Lung (tissue), 12 donors: ENCODE measurements around the gene MDFI. TPM values are rescaled to one million over a fixed set of nuclear protein-coding genes. Genes with fewer than 3 reads are reported as not detected.
A peak's percentile ranks its signal among the peaks of the same experiment; 100 is the strongest.

Experiments
- ATAC-seq: fragments of 200-7000 bp; cut with Tn5 transposase; one replicate; pipeline ENCODE4 v1.9.1; 2020; ENCODE audit warnings: moderate number of reproducible peaks; ENCODE audit not compliant: insufficient read depth, low FRiP score
- DNase-seq, 3 donors: peaks; one replicate each; pipeline ENCODE4 v3.0.0-alpha.2; 2013 to 2017
- H3K27ac ChIP-seq, 2 donors: one replicate each; pipeline ENCODE4 v1.5.1; 2013; ENCODE audit warnings: mild to moderate bottlenecking in 2 of 2, moderate library complexity in 2 of 2, control low read depth in 1 of 2, inconsistent platforms in 1 of 2, low read depth in 1 of 2, low read length in 1 of 2
- H3K27me3 ChIP-seq, 3 donors: one replicate each; pipeline ENCODE4 v1.5.1; 2013; ENCODE audit warnings: low read length in 2 of 3; ENCODE audit not compliant: control insufficient read depth in 3 of 3, insufficient read depth in 3 of 3
- H3K36me3 ChIP-seq, 4 donors: one replicate each; pipeline ENCODE4 v1.5.1; 2013; ENCODE audit warnings: low read length in 4 of 4, mild to moderate bottlenecking in 1 of 4, moderate library complexity in 1 of 4; ENCODE audit not compliant: control insufficient read depth in 4 of 4, insufficient read depth in 4 of 4
- H3K4me1 ChIP-seq, 5 donors: one replicate each; pipeline ENCODE4 v1.5.1; 2013; ENCODE audit warnings: low read length in 5 of 5, mild to moderate bottlenecking in 2 of 5, moderate library complexity in 1 of 5; ENCODE audit not compliant: control insufficient read depth in 5 of 5, insufficient read depth in 5 of 5
- H3K4me3 ChIP-seq: one replicate; pipeline ENCODE4 v1.5.1; 2013; ENCODE audit warnings: mild to moderate bottlenecking, control low read depth, moderate library complexity
- H3K9ac ChIP-seq, 2 donors: one replicate each; pipeline ENCODE4 v1.5.1; 2013; ENCODE audit warnings: low read length in 2 of 2, control low read depth in 1 of 2; ENCODE audit not compliant: insufficient read depth in 1 of 2
- H3K9me3 ChIP-seq, 4 donors: one replicate each; pipeline ENCODE4 v1.5.1; 2013; ENCODE audit warnings: low read length in 3 of 4, mild to moderate bottlenecking in 1 of 4, moderate library complexity in 1 of 4; ENCODE audit not compliant: control insufficient read depth in 4 of 4, insufficient read depth in 3 of 4
- WGBS, 2 donors: extraction: QIAGEN DNeasy Blood & Tissue Kit; methylation state at CpG; one replicate each; pipeline ENCODE4 v1.1.7; 2013; 5-methylcytosine and 5-hydroxymethylcytosine counted together
- polyA plus RNA-seq, 2 donors: library from polyadenylated mRNA; stranded (reverse); fragments of 200-250 nt; gene quantifications; one replicate each; pipeline ENCODE4 v1.2.1, GENCODE V29; 2013
- total RNA-seq, 2 donors: library from RNA; depleted of rRNA in 1 of 2; stranded (reverse); fragments of >200 nt in 1 of 2; gene quantifications; one replicate each; pipeline ENCODE4 v1.2.1, GENCODE V29; 2014 to 2021
- TF ChIP-seq, protein P1 (sequence below): IDR thresholded peaks from 2 replicates; pipeline ENCODE4 v1.5.1; 2012; ENCODE audit warnings: mild to moderate bottlenecking; ENCODE audit errors: control extremely low read depth, extremely low read depth
- donor health status: control.
- donor health status: control.
- donor health status: Bipolar disorder and iron deficiency.
- donor health status: healthy.
- donor health status: DM: yes; HTN: yes; CAD: no.

The MDFI gene
- total and polyA plus RNA-seq, 4 donors, result 16.4 to 36.4 (median 21.9) TPM

DNA sequence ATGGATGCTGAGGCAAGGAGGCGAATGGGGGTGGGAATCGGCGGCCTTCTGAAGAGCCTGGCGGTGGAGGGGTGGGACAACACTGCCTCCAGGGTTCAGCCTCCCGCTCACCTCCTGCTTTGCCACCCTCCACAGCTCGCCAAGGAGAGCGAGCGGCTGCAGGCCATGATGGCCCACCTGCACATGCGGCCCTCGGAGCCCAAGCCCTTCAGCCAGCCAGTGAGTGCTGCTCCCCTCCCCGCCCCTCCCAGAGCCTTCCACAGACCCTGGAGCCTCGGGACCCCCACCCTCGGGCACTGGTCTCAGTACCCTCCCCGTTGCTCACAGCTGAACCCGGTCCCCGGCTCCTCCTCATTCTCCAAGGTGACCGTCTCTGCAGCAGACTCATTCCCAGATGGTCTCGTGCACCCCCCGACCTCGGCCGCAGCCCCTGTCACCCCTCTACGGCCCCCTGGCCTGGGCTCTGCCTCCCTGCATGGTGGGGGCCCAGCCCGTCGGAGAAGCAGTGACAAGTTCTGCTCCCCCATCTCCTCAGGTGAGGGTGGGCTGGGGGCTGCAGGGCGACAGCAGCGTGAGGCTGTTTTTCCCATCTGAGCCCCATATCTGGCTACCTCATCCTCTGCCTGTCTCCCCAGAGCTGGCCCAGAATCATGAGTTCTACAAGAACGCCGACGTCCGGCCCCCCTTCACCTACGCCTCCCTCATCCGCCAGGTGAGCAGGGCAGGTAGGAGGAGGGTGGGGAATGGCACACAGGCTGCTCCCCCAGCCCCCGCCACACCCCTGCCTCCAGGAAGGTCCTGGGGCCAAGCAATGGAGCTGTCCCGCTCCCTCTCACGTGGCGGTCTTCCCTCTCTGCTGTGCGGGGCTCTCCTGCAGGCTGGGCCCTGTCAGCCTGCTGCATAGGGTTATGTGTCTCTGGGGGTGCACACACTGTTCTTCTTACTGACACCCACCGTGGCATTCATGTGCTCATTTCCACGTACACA lies 48.3 kb upstream of the MDFI start:
- WGBS, 2 donors, result 92 to 97% methylated on average over 38 to 39 of the region's 39 CpGs
- H3K9me3 ChIP-seq, result no peaks in the 10 kb centered on the region
- H3K4me1 ChIP-seq, result peaks cover 0 to 14% (median 0%) of the 10 kb centered on the region in 5 donors
- H3K27me3 ChIP-seq, result no peaks in the 10 kb centered on the region
- no peak overlapping the region for H3K27ac ChIP-seq
- no peak for ATAC-seq
- peaks cover 0 to 51% (median 10%) of the 10 kb centered on the region in 4 donors for H3K36me3 ChIP-seq
- TF ChIP-seq, protein P1, sequence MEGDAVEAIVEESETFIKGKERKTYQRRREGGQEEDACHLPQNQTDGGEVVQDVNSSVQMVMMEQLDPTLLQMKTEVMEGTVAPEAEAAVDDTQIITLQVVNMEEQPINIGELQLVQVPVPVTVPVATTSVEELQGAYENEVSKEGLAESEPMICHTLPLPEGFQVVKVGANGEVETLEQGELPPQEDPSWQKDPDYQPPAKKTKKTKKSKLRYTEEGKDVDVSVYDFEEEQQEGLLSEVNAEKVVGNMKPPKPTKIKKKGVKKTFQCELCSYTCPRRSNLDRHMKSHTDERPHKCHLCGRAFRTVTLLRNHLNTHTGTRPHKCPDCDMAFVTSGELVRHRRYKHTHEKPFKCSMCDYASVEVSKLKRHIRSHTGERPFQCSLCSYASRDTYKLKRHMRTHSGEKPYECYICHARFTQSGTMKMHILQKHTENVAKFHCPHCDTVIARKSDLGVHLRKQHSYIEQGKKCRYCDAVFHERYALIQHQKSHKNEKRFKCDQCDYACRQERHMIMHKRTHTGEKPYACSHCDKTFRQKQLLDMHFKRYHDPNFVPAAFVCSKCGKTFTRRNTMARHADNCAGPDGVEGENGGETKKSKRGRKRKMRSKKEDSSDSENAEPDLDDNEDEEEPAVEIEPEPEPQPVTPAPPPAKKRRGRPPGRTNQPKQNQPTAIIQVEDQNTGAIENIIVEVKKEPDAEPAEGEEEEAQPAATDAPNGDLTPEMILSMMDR, result no peak
- DNase-seq, result no peak
- H3K4me3 ChIP-seq, result no peak overlapping the region
- H3K9ac ChIP-seq, result no peak overlapping the region

DNA sequence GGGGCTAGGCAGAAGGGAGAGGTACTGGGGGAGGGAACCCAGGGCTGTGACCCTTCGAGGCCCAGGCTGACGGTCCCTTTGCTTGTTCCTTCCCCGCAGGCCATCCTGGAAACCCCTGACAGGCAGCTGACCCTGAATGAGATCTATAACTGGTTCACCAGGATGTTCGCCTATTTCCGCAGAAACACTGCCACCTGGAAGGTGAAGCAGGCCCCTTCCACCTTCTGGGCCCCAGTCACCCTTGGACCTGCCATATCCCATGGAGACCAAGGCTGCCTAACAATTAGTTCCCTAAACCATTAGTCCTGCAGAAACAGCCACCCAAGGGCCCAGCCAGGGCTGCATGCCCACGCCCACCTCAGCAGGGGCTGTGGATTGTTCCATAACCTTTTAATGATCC lies 47.1 kb upstream of the MDFI start:
- WGBS, 2 donors, result 96 to 99% methylated on average over 6 of the region's 6 CpGs
- Histone ChIP-seq H3K9me3 (no peaks in the 10 kb centered on the region), H3K9ac (no peak overlapping the region), H3K36me3 (peaks cover 0 to 47% (median 10%) of the 10 kb centered on the region in 4 donors), H3K27me3 (no peaks in the 10 kb centered on the region), H3K27ac (no peak overlapping the region), H3K4me1 (peaks cover 0 to 14% (median 0%) of the 10 kb centered on the region in 5 donors), H3K4me3 (no peak overlapping the region)
- TF ChIP-seq, protein P1, result no peak
- DNase-seq (no peak), ATAC-seq (no peak)

DNA sequence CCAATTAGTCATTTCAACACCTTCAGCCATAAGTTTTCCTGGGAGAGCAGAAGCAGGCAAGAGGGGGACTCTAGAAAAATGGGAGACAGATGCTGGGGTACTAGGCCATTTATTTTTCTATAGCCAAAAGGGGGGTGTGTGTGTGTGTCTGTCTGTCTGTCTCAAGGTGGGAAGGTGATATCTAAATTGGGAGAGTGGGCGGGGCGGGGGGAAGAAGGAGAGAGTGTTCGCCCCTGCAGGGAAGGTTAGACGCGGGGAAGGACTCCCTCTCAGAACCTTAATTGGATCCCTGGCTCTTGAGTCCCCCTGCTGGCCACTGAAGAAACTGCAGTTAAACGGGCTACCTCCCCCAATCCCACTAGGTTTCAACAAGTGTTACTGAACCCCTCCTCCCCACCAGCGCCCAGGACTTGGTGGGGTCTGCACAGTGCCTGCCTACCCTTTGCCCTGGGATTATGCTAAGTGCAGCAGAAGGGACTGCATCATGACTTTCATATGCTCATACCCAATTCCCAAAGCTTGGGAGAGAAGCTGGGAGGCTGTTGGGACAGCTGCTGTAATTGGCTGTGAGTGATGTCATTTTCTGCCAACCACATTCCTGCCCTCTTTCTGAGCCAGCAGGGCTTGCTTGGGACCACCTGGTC lies 46.3 kb upstream of the MDFI start:
- ATAC-seq, result peak; percentile 55
- Histone ChIP-seq H3K36me3 (peaks cover 0 to 55% (median 12%) of the 10 kb centered on the region in 4 donors), H3K27me3 (no peaks in the 10 kb centered on the region), H3K27ac (no peak overlapping the region), H3K4me1 (peaks cover 0 to 6% (median 0%) of the 10 kb centered on the region in 5 donors), H3K9ac (no peak overlapping the region), H3K4me3 (no peak overlapping the region), H3K9me3 (no peaks in the 10 kb centered on the region)
- peak; percentile 75 to 84 (median 83) for DNase-seq
- TF ChIP-seq, protein P1, result peak; percentile 84
- WGBS, 2 donors, result 10 to 13% methylated on average over 7 of the region's 7 CpGs
